Urinary bladder (tissue), 4 donors: ENCODE results near the gene RFTN1. TPM values are rescaled to one million over a fixed set of nuclear protein-coding genes. Genes with fewer than 3 reads are reported as not detected.

Source experiments
- DNase-seq: peaks from one replicate; pipeline ENCODE4 v3.0.0-alpha.2; 2015; ENCODE audit errors: extremely low spot score
- H3K27ac ChIP-seq: one replicate; pipeline ENCODE4 v1.5.1; 2013; ENCODE audit warnings: low read depth, mild to moderate bottlenecking, moderate library complexity
- H3K36me3 ChIP-seq: one replicate; pipeline ENCODE4 v1.6.1; 2013; ENCODE audit warnings: mild to moderate bottlenecking, moderate library complexity; ENCODE audit not compliant: insufficient read depth
- H3K4me1 ChIP-seq: one replicate; pipeline ENCODE4 v1.6.1; 2013; ENCODE audit warnings: mild to moderate bottlenecking, moderate library complexity; ENCODE audit not compliant: insufficient read depth
- H3K4me3 ChIP-seq: one replicate; pipeline ENCODE4 v1.5.1; 2013; ENCODE audit warnings: low read depth, low read length
- WGBS: extraction: QIAGEN DNeasy Blood & Tissue Kit; methylation state at CpG from one replicate; pipeline ENCODE4 v1.1.7; 2013; 5-methylcytosine and 5-hydroxymethylcytosine counted together
- polyA plus RNA-seq: library from polyadenylated mRNA; stranded (reverse); fragments of 200-250 nt; gene quantifications from one replicate; pipeline ENCODE4 v1.2.3, GENCODE V29; 2013
- total RNA-seq: library from RNA; depleted of rRNA; stranded (reverse); fragments of >200 nt; gene quantifications from one replicate; pipeline ENCODE4 v1.2.3, GENCODE V29; 2014
- donor health status: healthy with polysubstance abuse.
- donor health status: healthy.

RFTN1 gene
- total and polyA plus RNA-seq, 2 donors = 26.3 to 26.7 TPM

GRCh38 chr3:16346413-16347081 lies 167.0 kb downstream of the RFTN1 start:
- DNase-seq = no peak
- Histone ChIP-seq H3K4me3 (no peak overlapping the region), H3K36me3 (no peaks in the 10 kb centered on the region), H3K4me1 (no peaks in the 10 kb centered on the region), H3K27ac (no peak overlapping the region)
- WGBS = 90% methylated on average over 7 of the region's 7 CpGs

- Histone ChIP-seq H3K36me3 (no peaks in the 10 kb centered on the region), H3K27ac (no peak overlapping the region), H3K4me1 (no peaks in the 10 kb centered on the region), H3K4me3 (no peak overlapping the region)
- no peak for DNase-seq
- 97% methylated on average over 1 of the region's 1 CpG for WGBS
Measured at GRCh38 chr3:16343101-16343500, 170.4 kb downstream of the RFTN1 start.

- H3K36me3 ChIP-seq = no peaks in the 10 kb centered on the region
- no peak overlapping the region for H3K27ac ChIP-seq
- no peak overlapping the region for H3K4me3 ChIP-seq
- 48% methylated on average over 1 of the region's 1 CpG for WGBS
- DNase-seq = no peak
- no peaks in the 10 kb centered on the region for H3K4me1 ChIP-seq
Measured at GRCh38 chr3:16338999-16339398, 174.5 kb downstream of the RFTN1 start.

GRCh38 chr3:16337856-16338540 lies 175.5 kb downstream of the RFTN1 start:
- DNase-seq = no peak
- no peaks in the 10 kb centered on the region for H3K36me3 ChIP-seq

GRCh38 chr3:16336825-16337224 lies 176.7 kb downstream of the RFTN1 start:
- DNase-seq = no peak
- 89% methylated on average over 6 of the region's 6 CpGs for WGBS
- Histone ChIP-seq H3K4me3 (no peak overlapping the region), H3K36me3 (no peaks in the 10 kb centered on the region), H3K4me1 (no peaks in the 10 kb centered on the region), H3K27ac (no peak overlapping the region)

More at GRCh38 chr3:16337856-16338540, 175.5 kb downstream of the RFTN1 start:
- 85% methylated on average over 15 of the region's 15 CpGs for whole genome bisulfite sequencing
- Histone ChIP-seq H3K27ac (no peak overlapping the region), H3K4me1 (no peaks in the 10 kb centered on the region), H3K4me3 (no peak overlapping the region)

GRCh38 chr3:16335772-16336645 lies 177.5 kb downstream of the RFTN1 start:
- Histone ChIP-seq H3K4me3 (no peak overlapping the region), H3K27ac (peak overlapping the region; percentile 48), H3K36me3 (no peaks in the 10 kb centered on the region), H3K4me1 (no peaks in the 10 kb centered on the region)
- no peak for DNase-seq
- 81% methylated on average over 14 of the region's 14 CpGs for WGBS

- H3K27ac ChIP-seq = no peak overlapping the region
- no peaks in the 10 kb centered on the region for H3K36me3 ChIP-seq
- no peak for DNase-seq
- no peaks in the 10 kb centered on the region for H3K4me1 ChIP-seq
- WGBS = 86% methylated on average over 5 of the region's 5 CpGs
- no peak overlapping the region for H3K4me3 ChIP-seq
Measured at GRCh38 chr3:16335333-16335732, 178.2 kb downstream of the RFTN1 start.

- Histone ChIP-seq H3K4me3 (no peak overlapping the region), H3K4me1 (no peaks in the 10 kb centered on the region), H3K36me3 (no peaks in the 10 kb centered on the region), H3K27ac (no peak overlapping the region)
- 44% methylated on average over 4 of the region's 4 CpGs for WGBS
- DNase-seq = no peak
Measured at GRCh38 chr3:16334909-16335308, 178.6 kb downstream of the RFTN1 start.

- 88% methylated on average over 1 of the region's 1 CpG for WGBS
Measured at GRCh38 chr3:16332904-16333426, 180.5 kb downstream of the RFTN1 start.

GRCh38 chr3:16331319-16331883 lies 182.1 kb downstream of the RFTN1 start:
- 98% methylated on average over 3 of the region's 3 CpGs for WGBS
- H3K27ac ChIP-seq = no peak overlapping the region
- DNase-seq = no peak
- no peak overlapping the region for H3K4me3 ChIP-seq
- H3K36me3 ChIP-seq = no peaks in the 10 kb centered on the region
- no peaks in the 10 kb centered on the region for H3K4me1 ChIP-seq

More at GRCh38 chr3:16332904-16333426, 180.5 kb downstream of the RFTN1 start:
- no peak overlapping the region for H3K4me3 ChIP-seq
- no peak overlapping the region for H3K27ac ChIP-seq
- no peaks in the 10 kb centered on the region for H3K4me1 ChIP-seq
- no peaks in the 10 kb centered on the region for H3K36me3 ChIP-seq
- no peak for DNase-seq

- H3K36me3 ChIP-seq = no peaks in the 10 kb centered on the region
- H3K4me1 ChIP-seq = no peaks in the 10 kb centered on the region
- WGBS = 95% methylated on average over 4 of the region's 4 CpGs
- H3K27ac ChIP-seq = no peak overlapping the region
- no peak for DNase-seq
- no peak overlapping the region for H3K4me3 ChIP-seq
Measured at GRCh38 chr3:16330351-16330750, 183.1 kb downstream of the RFTN1 start.

- Histone ChIP-seq H3K4me1 (no peaks in the 10 kb centered on the region), H3K27ac (no peak overlapping the region), H3K4me3 (no peak overlapping the region), H3K36me3 (no peaks in the 10 kb centered on the region)
- DNase-seq = no peak
- WGBS = 78% methylated on average over 9 of the region's 9 CpGs
Measured at GRCh38 chr3:16329826-16330129, 183.7 kb downstream of the RFTN1 start.

- no peaks in the 10 kb centered on the region for H3K36me3 ChIP-seq
- H3K4me1 ChIP-seq = no peaks in the 10 kb centered on the region
- no peak overlapping the region for H3K4me3 ChIP-seq
- 87% methylated on average over 15 of the region's 15 CpGs for WGBS
- DNase-seq = no peak
- no peak overlapping the region for H3K27ac ChIP-seq
Measured at GRCh38 chr3:16329036-16329825, 184.3 kb downstream of the RFTN1 start.
